PC-3 (cell line): ENCODE data around the gene EDIL3.

Experiments used
- CTCF ChIP-seq: fragments of 300-600 bp; sonication (generic); conservative IDR thresholded peaks from 2 replicates; pipeline ENCODE4 v1.5.1; 2017; ENCODE audit warnings: antibody characterized with exemption, low read depth, mild to moderate bottlenecking, low read length
- EZH2 ChIP-seq: fragments of 300-600 bp; sonication (generic); IDR thresholded peaks from one replicate; pipeline ENCODE4 v1.6.1; 2017; ENCODE audit warnings: antibody characterized with exemption, mild to moderate bottlenecking, low read length; ENCODE audit not compliant: unreplicated experiment

DNA sequence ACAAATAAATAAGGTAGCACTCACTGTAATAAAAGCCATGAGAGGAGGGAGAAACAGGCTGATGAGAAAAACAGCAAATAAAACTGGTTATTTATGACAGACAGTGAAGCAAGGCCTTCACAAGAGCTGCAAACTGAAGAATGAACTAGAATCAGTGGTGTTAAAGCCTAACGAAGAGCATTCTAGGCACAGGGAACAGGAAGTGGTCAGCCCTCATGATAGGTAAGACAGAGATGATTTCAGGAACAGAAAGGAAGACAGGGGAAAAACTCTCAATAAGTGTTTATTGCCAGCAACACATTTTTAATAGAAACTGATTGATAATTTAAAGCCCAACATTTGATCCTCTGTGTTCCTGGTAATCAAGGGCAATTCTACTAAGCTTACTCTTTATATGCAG lies 124.5 kb downstream of the EDIL3 start:
- TF ChIP-seq CTCF (no peak), EZH2 (no peak)
